ENCODE results near the gene PDE7B.

PDE7B gene

DNA sequence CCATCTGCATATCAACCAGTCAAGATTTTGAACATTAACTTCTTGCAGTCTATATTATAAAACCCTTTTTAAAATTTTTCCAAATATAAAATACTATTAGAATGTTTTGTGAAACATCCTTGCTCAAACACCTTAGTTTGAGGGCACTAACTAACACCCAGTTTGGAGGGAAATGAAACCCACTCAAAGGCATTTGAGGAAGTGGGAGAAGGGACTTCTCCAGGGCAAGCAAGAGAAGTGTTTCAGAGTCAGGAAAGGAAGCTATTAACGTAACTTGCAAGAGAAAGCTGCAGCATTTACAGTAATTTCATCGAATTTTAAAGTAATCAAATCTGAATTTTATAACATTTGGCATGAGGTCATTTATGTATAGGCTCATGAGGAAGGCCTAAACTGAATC, 377.3 kb downstream of the PDE7B start:
- Histone ChIP-seq H3K27me3 (ENCODE audit: control insufficient read depth, insufficient read depth, low read length, poor library complexity, severe bottlenecking) (no peaks in the 10 kb centered on the region), H3K27ac (ENCODE audit: insufficient read depth, low read depth, low read length, poor library complexity, severe bottlenecking) (no peak overlapping the region), H3K36me3 (ENCODE audit: control insufficient read depth, insufficient read depth, low read length) (no peaks in the 10 kb centered on the region), H3K4me3 (ENCODE audit: insufficient read depth, low read depth, low read length) (no peak overlapping the region), H3K4me1 (ENCODE audit: control insufficient read depth, insufficient read depth, low read length) (no peaks in the 10 kb centered on the region), H3K9me3 (ENCODE audit: control insufficient read depth, low read length) (no peaks in the 10 kb centered on the region)
- 95 to 100% methylated on average over 2 of the region's 2 CpGs for WGBS, 2 experiments

DNA sequence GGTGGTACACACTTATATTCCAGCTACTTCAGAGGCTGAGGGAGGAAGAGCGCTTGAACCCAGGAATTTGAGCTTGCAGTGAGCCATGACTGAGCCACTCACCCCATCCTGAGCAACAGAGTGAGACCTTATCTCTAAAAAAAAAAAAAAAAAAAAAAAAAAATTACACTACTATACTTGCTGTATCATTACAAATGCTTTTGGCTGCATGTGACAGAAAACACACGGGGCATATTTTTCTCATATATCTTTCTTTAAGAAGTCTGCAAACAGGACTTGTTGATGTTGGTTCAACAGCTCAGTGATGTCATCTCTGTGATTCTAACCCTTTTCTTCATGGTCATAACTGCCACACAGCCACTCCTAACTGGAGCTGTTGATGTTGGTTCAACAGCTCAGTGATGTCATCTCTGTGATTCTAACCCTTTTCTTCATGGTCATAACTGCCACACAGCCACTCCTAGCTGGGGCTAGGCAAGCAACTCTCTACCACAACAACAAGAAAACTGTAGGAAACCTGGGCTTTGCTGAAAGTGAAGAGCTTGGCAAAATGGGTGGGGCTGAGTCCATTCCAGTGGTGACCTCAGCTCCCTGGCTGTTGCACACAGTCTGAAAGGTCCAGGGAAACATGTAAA, 378.8 kb downstream of the PDE7B start:
- Histone ChIP-seq H3K9me3 (ENCODE audit: control insufficient read depth, low read length) (no peaks in the 10 kb centered on the region), H3K27ac (ENCODE audit: insufficient read depth, low read depth, low read length, poor library complexity, severe bottlenecking) (no peak overlapping the region), H3K4me1 (ENCODE audit: control insufficient read depth, insufficient read depth, low read length) (no peaks in the 10 kb centered on the region), H3K27me3 (ENCODE audit: control insufficient read depth, insufficient read depth, low read length, poor library complexity, severe bottlenecking) (no peaks in the 10 kb centered on the region), H3K36me3 (ENCODE audit: control insufficient read depth, insufficient read depth, low read length) (no peaks in the 10 kb centered on the region), H3K4me3 (ENCODE audit: insufficient read depth, low read depth, low read length) (no peak overlapping the region)
- WGBS, 2 experiments: 95 to 100% methylated on average over 2 of the region's 2 CpGs

DNA sequence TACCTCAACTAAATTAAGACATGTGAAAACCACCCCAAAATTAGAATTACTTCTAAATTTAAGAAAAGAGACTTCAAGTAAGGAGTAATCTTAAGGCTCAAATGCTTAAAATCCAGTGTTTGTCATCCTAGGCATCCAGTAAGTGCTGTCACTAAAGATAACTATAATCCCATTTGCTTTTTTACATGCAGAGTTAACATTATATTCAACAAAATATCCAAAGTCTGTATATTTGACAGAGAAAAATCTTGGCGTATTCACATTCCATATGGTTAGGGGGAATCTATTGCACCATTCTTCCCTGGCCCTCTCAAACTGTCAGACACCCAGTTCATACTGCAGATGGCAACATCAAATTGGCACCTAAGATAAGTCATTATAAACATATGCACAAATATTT, 381.2 kb downstream of the PDE7B start:
- no peaks in the 10 kb centered on the region for H3K4me1 ChIP-seq (ENCODE audit: control insufficient read depth, insufficient read depth, low read length)
- H3K27me3 ChIP-seq (ENCODE audit: control insufficient read depth, insufficient read depth, low read length, poor library complexity, severe bottlenecking): no peaks in the 10 kb centered on the region
- H3K36me3 ChIP-seq (ENCODE audit: control insufficient read depth, insufficient read depth, low read length): no peaks in the 10 kb centered on the region
- no peak overlapping the region for H3K4me3 ChIP-seq (ENCODE audit: insufficient read depth, low read depth, low read length)
- no peak overlapping the region for H3K27ac ChIP-seq (ENCODE audit: insufficient read depth, low read depth, low read length, poor library complexity, severe bottlenecking)
- H3K9me3 ChIP-seq (ENCODE audit: control insufficient read depth, low read length): no peaks in the 10 kb centered on the region
- WGBS, 2 experiments: 93 to 100% methylated on average over 1 of the region's 1 CpG

DNA sequence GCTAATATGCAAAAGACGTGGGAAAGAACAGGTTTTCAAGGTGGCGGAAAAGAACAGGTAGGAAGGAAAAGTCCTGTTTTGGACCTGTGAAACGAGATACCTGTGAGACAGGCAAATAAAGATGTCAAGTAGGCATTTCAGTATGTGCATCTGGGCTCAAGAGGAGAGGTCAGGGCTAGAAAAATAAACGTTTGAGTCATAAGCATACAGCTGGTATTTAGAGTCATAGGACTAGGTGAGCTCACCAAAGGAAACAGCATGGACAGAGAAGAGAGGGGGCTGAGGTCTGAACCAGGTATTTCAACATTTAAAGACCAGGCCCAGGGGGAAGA, 383.7 kb downstream of the PDE7B start:
- Histone ChIP-seq H3K36me3 (ENCODE audit: control insufficient read depth, insufficient read depth, low read length) (no peaks in the 10 kb centered on the region), H3K27ac (ENCODE audit: insufficient read depth, low read depth, low read length, poor library complexity, severe bottlenecking) (no peak overlapping the region), H3K9me3 (ENCODE audit: control insufficient read depth, low read length) (no peaks in the 10 kb centered on the region), H3K27me3 (ENCODE audit: control insufficient read depth, insufficient read depth, low read length, poor library complexity, severe bottlenecking) (no peaks in the 10 kb centered on the region), H3K4me3 (ENCODE audit: insufficient read depth, low read depth, low read length) (no peak overlapping the region), H3K4me1 (ENCODE audit: control insufficient read depth, insufficient read depth, low read length) (no peaks in the 10 kb centered on the region)
- WGBS, 2 experiments: 90 to 93% methylated on average over 4 of the region's 4 CpGs

DNA sequence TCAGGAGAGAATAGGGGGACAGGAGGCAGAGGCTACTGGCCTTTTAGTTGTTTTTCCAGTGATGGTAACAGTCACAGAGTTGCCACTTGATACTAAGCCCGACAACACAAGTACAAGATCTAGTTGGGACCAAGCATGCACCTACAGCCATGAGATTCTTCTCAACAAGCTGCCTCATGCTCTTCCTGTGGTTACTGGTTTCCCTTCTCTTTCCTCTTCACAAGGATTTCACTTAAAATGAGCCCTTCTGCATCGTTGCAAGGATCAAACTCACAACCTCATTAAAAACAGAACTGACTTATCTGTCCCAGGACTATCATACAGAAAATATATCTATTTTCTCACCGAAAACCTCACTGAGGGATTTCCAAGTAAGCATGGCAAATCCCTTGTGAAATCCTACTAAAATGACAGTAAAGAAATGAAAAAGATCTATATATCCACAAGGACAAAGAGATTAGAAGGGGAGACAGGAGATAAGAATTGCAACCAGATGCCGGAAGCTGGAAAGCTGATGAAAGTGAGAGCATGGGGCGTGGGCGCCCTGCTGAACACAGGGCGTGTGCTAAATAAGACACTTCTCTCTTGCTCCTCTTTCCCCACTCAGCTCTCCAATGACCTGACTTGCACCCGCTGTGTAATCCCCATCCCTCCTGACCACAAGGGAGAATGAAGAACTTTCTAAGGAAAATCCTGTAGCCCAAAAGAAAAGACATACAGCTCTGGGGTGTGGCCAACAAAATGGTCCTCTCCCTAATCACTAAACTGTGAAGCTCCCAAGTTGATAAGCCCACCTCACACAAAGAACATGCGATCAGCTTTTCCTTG, 385.2 kb downstream of the PDE7B start:
- WGBS, 2 experiments: 86 to 87% methylated on average over 9 of the region's 9 CpGs

DNA sequence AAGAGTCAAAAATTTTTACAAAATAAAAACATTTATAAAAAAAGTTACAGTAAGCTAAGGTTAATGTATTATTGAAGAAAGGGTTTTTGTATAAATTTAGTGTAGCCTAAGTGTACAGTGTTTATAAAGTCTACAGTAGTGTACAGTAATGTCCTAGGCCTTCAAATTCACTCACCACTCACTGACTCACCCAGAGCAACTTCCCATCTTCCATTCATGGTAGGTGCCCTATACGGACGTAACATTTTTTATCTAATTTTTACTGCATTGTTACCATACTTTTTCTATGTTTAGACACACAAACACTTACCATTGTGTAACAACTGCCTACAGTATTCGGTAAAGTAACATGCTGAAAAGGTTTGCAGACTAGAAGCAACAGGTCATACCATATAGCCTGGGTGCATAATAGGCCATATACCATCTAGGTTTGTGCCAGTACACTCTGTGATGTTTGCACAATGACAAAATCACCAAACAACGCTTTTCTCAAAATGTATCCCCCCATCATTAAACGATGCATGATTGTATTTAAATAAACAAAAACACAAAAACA, 392.6 kb downstream of the PDE7B start:
- Histone ChIP-seq H3K27ac (ENCODE audit: insufficient read depth, low read depth, low read length, poor library complexity, severe bottlenecking) (no peak overlapping the region), H3K4me1 (ENCODE audit: control insufficient read depth, insufficient read depth, low read length) (peaks cover 2% of the 10 kb centered on the region), H3K36me3 (ENCODE audit: control insufficient read depth, insufficient read depth, low read length) (no peaks in the 10 kb centered on the region), H3K4me3 (ENCODE audit: insufficient read depth, low read depth, low read length) (no peak overlapping the region), H3K9me3 (ENCODE audit: control insufficient read depth, low read length) (no peaks in the 10 kb centered on the region), H3K27me3 (ENCODE audit: control insufficient read depth, insufficient read depth, low read length, poor library complexity, severe bottlenecking) (no peaks in the 10 kb centered on the region)
- 94 to 96% methylated on average over 4 to 5 of the region's 5 CpGs for WGBS, 2 experiments

More for the DNA sequence above, 385.2 kb downstream of the PDE7B start:
- Histone ChIP-seq H3K9me3 (ENCODE audit: control insufficient read depth, low read length) (no peaks in the 10 kb centered on the region), H3K27me3 (ENCODE audit: control insufficient read depth, insufficient read depth, low read length, poor library complexity, severe bottlenecking) (no peaks in the 10 kb centered on the region), H3K4me1 (ENCODE audit: control insufficient read depth, insufficient read depth, low read length) (no peaks in the 10 kb centered on the region), H3K36me3 (ENCODE audit: control insufficient read depth, insufficient read depth, low read length) (no peaks in the 10 kb centered on the region), H3K4me3 (ENCODE audit: insufficient read depth, low read depth, low read length) (no peak overlapping the region), H3K27ac (ENCODE audit: insufficient read depth, low read depth, low read length, poor library complexity, severe bottlenecking) (no peak overlapping the region)
